T-helper 1 cell treated with Interleukin-12 subunit alpha and Interleukin-12 subunit beta and Interleukin-4 antibody, amounts not matched to agents 30 ng/mL and 1 ng/mL, for 36 hours (primary cell): ENCODE results near the gene CLIC3. TPM values are rescaled to one million over a fixed set of nuclear protein-coding genes. Genes with fewer than 3 reads are reported as not detected.
"Not testable (repeated sequence)": the region's sequence is repeated elsewhere in the genome, so short reads cannot be mapped to it uniquely, and the experiment has no call there.

Experiments
- intact Hi-C: fragments of 100-400 bp; cut with micrococcal nuclease; formaldehyde crosslinking; loops from one replicate; pipeline ENCODE4 v1.15.1; 2024
- total RNA-seq: library from RNA; stranded (reverse); gene quantifications from 2 replicates; pipeline ENCODE4 v1.2.3, GENCODE V29; 2022

The CLIC3 gene
- total RNA-seq, 1 donor from 2014 or later, result 1.4 TPM

- intact Hi-C loops, result not testable (repeated sequence)
These were observed 7.9 kb upstream of the CLIC3 start for GRCh38 chr9:137004285-137004684.

DNA sequence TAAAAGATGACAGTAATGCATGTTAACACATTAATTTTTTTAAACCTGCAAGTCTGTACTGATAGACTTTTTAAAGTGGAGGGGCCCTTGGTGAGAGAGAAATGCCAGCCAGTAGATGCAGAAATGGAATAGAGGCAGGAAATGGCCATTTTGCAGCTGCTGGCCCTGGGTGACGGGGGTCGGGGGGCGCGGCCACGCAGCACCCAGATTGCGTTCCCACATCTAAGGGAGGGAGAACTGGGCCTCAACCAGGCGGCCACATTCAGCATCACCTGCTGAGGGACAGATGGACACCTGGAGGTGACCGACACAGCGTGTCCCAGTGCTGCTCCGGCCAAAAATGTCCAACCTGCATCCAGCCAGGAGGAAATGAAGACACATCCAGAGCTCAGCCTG, 6.3 kb upstream of the CLIC3 start:
- intact Hi-C loops, result no loop called here

DNA sequence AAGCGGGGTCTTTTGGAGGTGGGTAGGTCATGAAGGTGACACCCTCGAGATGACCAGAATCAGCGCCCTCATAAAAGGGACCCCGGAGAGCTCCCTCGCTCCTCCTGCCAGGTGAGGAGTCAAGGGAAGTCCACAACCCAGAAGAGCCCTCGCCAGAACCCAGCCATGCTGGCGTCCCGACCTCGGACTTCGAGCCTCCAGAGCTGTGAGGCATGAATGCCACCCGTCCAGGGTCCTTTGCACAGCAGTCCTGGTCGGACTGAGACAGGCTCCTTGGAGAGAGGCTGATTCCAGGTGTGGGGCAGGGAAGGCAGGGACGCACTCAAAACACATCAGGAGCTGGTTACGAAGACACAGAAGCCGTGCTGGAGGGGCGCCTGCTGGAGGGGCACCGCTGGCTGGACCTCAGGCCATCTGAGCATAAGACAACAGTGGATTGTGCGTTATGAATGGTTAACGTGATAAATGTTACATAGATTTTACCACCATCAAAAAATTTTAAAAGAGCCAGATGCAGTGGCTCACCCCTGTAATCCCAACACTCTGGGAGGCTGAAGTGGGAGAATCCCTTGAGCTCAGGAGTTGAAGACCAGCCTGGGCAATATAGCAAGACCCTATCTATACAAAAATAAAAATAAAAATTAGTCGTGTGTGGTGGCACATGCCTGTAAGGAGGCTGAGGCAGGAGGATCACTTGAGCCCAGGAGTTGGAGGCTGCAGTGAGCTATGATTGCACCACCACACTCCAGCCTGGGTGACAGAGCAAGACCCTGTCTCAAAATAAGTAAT, 5.7 kb upstream of the CLIC3 start:
- intact Hi-C loops, result no loop called here

- intact Hi-C loops, result loop anchor here (1.0 kb wide), 3 partner anchors 8 to 98 kb away; partner anchors contain the start of gene PAXX
These were observed 4.0 kb upstream of the CLIC3 start for GRCh38 chr9:137000177-137000930.

GRCh38 chr9:136997830-136998234, 1.5 kb upstream of the CLIC3 start:
- intact Hi-C loops, result loop anchor here (1.0 kb wide), 1 partner anchor 211 kb away; no protein-coding TSS in a partner anchor

GRCh38 chr9:136997371-136997770, 1.0 kb upstream of the CLIC3 start:
- intact Hi-C loops, result loop anchor here (1.0 kb wide), 1 partner anchor 210 kb away; no protein-coding TSS in a partner anchor

DNA sequence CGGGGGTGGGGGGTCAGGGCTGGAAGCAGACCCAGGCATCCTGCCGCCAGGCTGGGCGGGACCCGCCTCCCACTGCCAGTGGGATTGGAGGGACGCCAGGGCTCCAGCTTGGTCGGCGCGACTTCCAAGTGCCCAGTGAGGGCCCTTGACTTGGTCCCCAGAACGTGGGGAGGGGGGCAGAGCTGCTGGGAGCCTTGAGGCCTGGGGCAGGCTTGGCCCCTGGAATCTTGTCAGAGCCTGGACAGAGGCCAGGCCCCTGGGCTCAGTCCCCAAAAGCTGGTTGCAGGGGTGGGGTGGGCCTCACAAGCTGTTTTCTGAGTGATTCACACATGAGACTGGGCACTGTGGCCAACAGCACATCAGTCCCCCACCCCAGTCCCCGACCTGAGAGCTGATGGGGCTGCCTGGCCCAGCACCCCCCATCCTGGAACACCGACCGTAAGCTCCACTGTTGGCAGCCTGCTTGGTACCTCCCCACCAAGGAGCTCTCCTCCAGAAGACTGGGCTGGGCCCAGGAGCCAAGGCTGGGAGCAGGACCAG, 526 bp downstream of the CLIC3 start:
- intact Hi-C loops, result no loop called here

DNA sequence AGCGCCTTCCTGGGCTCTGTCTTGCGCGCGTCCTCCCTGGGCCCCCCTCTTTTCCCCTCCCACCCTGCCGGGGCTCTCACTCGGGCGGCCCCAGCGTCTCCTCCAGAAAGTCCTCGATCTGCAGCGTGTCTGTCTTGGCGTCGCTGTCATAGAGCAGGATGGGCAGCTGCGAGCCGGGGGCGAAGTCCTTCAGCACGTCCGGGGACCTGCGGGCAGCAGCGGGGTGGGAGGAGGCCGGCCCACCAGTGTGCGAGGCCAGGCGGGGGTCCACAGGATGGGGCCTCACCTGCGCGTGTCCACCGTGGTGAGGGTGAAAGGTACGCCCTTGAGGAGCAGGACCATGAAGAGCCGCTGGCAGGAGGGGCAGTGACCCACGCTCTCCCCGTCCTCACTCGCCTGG, 1.0 kb downstream of the CLIC3 start:
- intact Hi-C loops, result no loop called here

DNA sequence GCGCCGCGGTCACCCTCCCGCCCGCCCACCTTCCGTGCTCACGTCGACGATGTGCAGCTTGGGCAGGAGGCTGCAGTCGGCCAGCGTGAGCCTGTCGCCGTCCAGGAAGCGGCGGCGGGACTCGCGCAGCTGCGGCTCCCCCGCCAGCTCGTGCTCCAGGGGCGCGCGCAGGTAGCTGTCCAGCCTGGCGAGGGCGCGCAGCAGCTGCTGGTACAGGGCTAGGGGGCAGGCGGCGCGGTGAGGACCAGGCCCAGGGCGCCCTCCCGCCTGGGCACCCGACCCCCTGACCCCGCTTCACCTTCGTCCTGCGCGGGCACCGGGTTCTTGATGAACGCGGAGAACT, 1.5 kb downstream of the CLIC3 start:
- intact Hi-C loops, result loop anchor here (5.0 kb wide), 5 partner anchors 92 to 612 kb away; partner anchors contain the start of genes ARRDC1, MAN1B1 and TUBB4B

DNA sequence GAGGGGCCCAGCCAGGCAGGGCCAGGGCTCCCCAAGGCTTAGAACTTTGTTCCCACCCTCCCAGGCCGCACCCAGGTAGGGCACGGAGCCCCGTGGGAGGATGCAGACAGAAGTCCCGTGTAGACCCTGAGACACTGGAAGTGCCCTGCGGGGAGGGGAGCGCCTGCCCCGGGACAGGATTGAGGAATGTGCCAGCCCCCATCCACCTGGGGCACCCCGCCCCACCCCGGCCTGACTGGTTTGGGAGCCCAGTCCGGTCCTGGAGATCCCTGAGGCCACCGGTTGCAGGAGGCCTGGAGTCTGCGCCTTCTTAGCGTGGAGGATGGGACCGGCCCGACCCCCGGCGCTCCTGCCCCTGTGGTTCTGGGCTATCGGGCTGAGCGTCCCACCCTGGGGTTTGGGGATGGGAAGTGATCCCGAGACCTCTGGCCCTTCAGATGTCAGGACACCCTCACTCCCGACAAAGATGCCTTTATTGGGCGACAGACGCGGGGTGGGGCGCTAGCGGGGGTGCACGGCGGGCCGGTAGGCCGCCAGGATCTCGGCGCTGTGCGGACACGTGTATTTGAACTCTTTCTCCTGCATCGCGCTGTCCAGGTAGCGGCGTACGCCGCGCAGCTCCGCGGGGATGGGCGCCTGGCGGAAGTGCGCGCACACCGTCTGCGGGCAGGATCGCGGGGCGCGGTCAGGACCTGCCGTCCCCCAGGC, 2.0 kb downstream of the CLIC3 start:
- intact Hi-C loops, result loop anchor here (5.0 kb wide), 5 partner anchors 92 to 613 kb away; partner anchors contain the start of genes ARRDC1, MAN1B1 and TUBB4B

GRCh38 chr9:136992819-136993369, 3.5 kb downstream of the CLIC3 start:
- intact Hi-C loops, result loop anchor here (1.0 to 5.0 kb wide), 14 partner anchors 7 to 614 kb away; partner anchors contain the start of genes ARRDC1, FBXW5, MAN1B1 and PHPT1

- intact Hi-C loops, result loop anchor here (1.0 to 5.0 kb wide), 15 partner anchors 8 to 615 kb away; partner anchors contain the start of genes ARRDC1, FBXW5, MAN1B1 and PHPT1
These were observed 4.2 kb downstream of the CLIC3 start, which contains the start of gene PAXX for GRCh38 chr9:136991993-136992818. Gene PAXX, plus strand, starts transcription at chr9:136992422. Its CDS starts 22 bp downstream, at chr9:136992444.

DNA sequence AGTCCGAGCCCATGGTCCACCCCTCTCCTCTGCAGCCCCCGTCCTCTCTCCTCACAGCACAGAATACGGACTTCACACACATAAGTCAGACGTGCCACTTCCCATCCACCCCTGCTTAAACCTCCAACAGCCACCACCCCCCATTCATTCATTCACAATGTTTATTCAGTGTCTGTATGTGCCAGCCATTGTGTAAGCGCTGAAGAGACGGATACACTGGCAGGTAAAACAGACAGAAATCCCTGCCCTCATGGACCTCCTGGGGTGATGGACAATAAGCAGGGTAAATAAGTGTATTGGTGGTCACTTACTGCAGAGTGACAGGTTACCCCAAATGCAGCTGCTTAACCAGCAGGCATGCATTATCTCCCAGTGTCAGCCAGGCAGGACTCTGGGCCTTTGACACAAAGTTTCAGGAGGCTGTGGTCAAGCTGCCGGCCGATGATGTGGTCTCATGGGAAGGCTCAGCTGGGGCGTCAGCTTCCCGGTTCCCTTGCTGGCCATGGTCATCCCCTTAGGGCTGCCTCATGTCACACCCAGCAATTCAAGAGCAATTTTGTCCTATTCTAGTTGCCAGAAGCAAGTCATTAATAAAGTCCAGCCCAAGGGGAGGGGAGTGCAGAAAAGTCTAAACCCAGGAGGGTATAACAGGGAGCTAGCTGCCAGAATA, 6.0 kb downstream of the CLIC3 start:
- intact Hi-C loops, result loop anchor here (5.0 kb wide), 5 partner anchors 88 to 617 kb away; partner anchors contain the start of genes ARRDC1, MAN1B1 and TUBB4B

- intact Hi-C loops, result no loop called here
These were observed 7.5 kb downstream of the CLIC3 start for GRCh38 chr9:136988872-136989271.

GRCh38 chr9:136985853-136986252, 10.5 kb downstream of the CLIC3 start:
- intact Hi-C loops, result no loop called here

DNA sequence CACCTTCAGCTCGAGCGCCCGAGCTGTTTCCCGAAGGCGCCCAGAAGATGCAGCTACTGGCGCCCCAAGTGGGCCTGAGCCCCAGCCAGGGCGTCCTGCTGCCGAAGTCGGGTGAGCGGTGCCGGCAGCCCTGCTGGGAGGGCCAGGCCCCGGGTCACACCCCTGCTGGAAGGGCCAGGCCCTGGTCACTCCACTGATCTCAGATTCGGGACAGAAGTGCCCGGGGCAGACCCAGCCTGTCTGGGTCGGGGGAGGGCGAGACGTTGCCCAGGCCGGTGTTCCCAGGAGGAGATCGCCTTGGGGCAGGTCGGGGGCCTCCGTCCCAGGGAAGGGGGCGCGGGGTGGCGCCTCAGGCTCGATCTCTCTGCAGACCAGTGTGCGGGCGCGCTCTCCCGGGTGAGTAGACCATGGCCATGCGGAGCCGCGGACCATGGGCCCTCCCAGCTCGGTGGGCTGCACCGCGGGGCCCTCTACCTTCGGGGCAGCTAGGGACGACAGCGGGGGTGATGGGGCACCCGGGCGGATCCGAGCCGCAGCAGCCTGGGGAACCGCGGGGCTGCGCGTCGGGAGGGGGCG, 11.3 kb downstream of the CLIC3 start:
- intact Hi-C loops, result no loop called here

- intact Hi-C loops, result no loop called here
These were observed 11.8 kb downstream of the CLIC3 start for GRCh38 chr9:136984464-136985026.

- intact Hi-C loops, result no loop called here
These were observed 12.6 kb downstream of the CLIC3 start for GRCh38 chr9:136983656-136984314.
